Heart right ventricle (tissue), 16 donors: ENCODE results near the gene DCAF8. TPM values are rescaled to one million over a fixed set of nuclear protein-coding genes. Genes with fewer than 3 reads are reported as not detected.
"Not testable (repeated sequence)": the region's sequence is repeated elsewhere in the genome, so short reads cannot be mapped to it uniquely, and the experiment has no call there.

Source experiments
- ATAC-seq, 8 donors: fragments of 200-7000 bp; cut with Tn5 transposase; one replicate each; pipeline ENCODE4 v1.9.1; 2020; ENCODE audit warnings: mild to moderate bottlenecking in 8 of 8, moderate library complexity in 8 of 8, moderate number of reproducible peaks in 1 of 8
- DNase-seq, 2 donors: peaks; one replicate each; pipeline ENCODE4 v3.0.0-alpha.2; 2020
- H3K27ac ChIP-seq, 10 donors: fragments of 200-600 bp; sonication (generic) in 2 of 10; one replicate each; pipeline versions ENCODE4 v1.5.0 to v1.8.0; 2020 to 2022; ENCODE audit warnings: mild to moderate bottlenecking in 3 of 10
- H3K27me3 ChIP-seq, 7 donors: fragments of 200-600 bp; one replicate each; pipeline ENCODE4 v1.8.0; 2021 to 2022; ENCODE audit warnings: mild to moderate bottlenecking in 2 of 7
- H3K36me3 ChIP-seq, 9 donors: fragments of 200-600 bp; sonication (generic) in 1 of 9; one replicate each; pipeline versions ENCODE4 v1.5.0 to v1.8.0; 2020 to 2022; ENCODE audit warnings: mild to moderate bottlenecking in 2 of 9
- H3K4me1 ChIP-seq, 9 donors: fragments of 200-600 bp; sonication (generic) in 1 of 9; one replicate each; pipeline versions ENCODE4 v1.5.0 to v1.8.0; 2020 to 2022; ENCODE audit warnings: mild to moderate bottlenecking in 4 of 9
- H3K4me3 ChIP-seq, 10 donors: fragments of 200-600 bp; sonication (generic) in 2 of 10; one replicate each; pipeline versions ENCODE4 v1.5.0 to v1.8.0; 2020 to 2022; ENCODE audit warnings: mild to moderate bottlenecking in 7 of 10, moderate library complexity in 2 of 10
- H3K9me3 ChIP-seq, 11 donors: fragments of 200-600 bp in 10 of 11; sonication (generic) in 2 of 11; one replicate each; pipeline versions ENCODE4 v1.5.0 to v1.8.0; 2013 to 2022; ENCODE audit warnings: mild to moderate bottlenecking in 2 of 11, control low read depth in 1 of 11, moderate library complexity in 1 of 11
- CTCF ChIP-seq, 9 donors: fragments of 200-600 bp; sonication (generic) in 2 of 9; IDR thresholded peaks; one replicate each; pipeline versions ENCODE4 v1.5.0 to v1.8.0; 2021 to 2022; ENCODE audit warnings: antibody characterized with exemption in 9 of 9, mild to moderate bottlenecking in 5 of 9, moderate library complexity in 1 of 9
- WGBS, 2 donors: extraction: QIAGEN DNeasy Blood & Tissue Kit; methylation state at CpG; one replicate each; pipeline ENCODE4 v1.1.7; 2013; ENCODE audit warnings: inconsistent platforms in 1 of 2; 5-methylcytosine and 5-hydroxymethylcytosine counted together
- intact Hi-C, 10 donors: fragments of 100-400 bp; cut with DNase I; formaldehyde crosslinking; loops; one replicate each; pipeline versions ENCODE4 v1.11.1 to v1.14.2; 2022
- polyA plus RNA-seq, 2 donors: library from polyadenylated mRNA; stranded (reverse); fragments of 200-250 nt; gene quantifications; one replicate each; pipeline ENCODE4 v1.2.3, GENCODE V29; 2013
- total RNA-seq, 10 donors: library from RNA; stranded (reverse); fragmentation: NEBNext Ultra II Directional in 3 of 10; extraction: Animal tissue kit (Norgen Biotek cat#: 25700) in 3 of 10; gene quantifications; one replicate each; pipeline versions ENCODE4 v1.2.1 to v1.2.4, GENCODE V29; 2021 to 2023
- donor health status: Arrhythmogenic right ventricular cardiomyopathy.
- donor health status: ischemic (EF 13 %, LVEDD 7.1; RV severe dilation, severe dysfunction).
- donor health status: healthy with polysubstance abuse.
- donor health status: DM: no; HTN: yes; CAD: no.
- donor health status: DM: no; HTN: no; CAD: no.
- donor health status: ischemic (EF 25% LVEDD 6.9; RV normal size, moderate dysfunction).
- donor health status: ischemic (EF 25% LVEDD 5.7; RV mildly dilated, moderate dysfunction).
- donor health status: healthy.
- donor health status: DM: yes; HTN: yes; CAD: no.
- donor health status: Ischemic cardiomyopathy.
- donor health status: ischemic (EF 35%, LVEDD 5.7; RV mildly dilated, moderate dysfunction).
- donor health status: nonischemic (EF 11% LVEDD 7.7; RV severe dilation, severe dysfunction).
- donor health status: DM: yes; HTN: yes; CAD: no.
- donor health status: PGD.
- donor health status: ischemic (EF 29% LVEDD 5.4; RV normal size, mild dysfunction).
- donor health status: nonischemic (EF 23%, LVEDD 6.1; RV moderate dilation, normal function).

Gene DCAF8
- total and polyA plus RNA-seq, 12 donors = 47.1 to 171 (median 151) TPM

DNA sequence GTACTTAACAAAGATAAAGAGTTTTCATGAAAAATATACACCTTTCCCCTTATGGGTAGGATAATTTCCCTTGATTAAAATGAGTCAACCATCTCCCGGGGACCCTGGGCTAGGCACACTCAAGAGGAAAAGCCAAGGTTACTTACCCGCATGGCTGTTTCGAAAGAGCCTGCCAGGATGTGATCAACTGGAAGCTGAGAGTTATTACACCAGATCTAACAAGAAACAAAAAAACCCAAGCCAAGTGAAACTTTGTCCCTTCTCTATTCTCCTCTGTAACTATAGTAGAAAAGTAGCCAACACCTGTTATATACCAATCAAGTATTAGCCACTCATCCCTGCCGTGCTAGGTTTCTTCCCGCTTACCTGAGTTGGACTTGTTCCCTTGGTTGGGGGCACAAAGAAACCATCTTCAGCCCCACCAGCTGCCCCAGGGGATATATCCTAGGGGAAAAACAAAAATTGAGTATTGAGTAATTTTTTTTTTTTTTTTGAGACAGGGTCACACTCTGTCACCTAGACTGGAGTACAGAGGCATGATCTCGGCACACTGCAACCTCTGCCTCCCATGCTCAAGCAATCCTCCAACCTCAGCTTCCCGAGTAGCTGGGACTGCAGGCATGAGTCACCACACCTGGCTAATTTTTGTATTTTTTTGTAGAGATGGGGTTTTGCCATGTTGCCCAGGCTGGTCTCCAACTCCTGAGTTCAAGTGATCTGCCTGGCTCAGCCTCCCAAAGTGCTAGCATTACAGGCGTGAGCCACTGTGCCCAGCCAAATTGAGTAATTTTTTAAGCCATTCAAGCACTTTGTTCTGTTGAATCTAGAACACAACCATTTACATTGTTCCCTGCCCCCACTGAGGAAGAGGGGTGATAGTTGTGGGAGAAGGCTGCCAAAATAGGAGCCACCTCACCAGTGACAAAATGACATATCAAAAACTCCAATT lies 30.9 kb upstream of the DCAF8 start:
- Histone ChIP-seq H3K36me3 (peaks cover 9 to 100% (median 92%) of the 10 kb centered on the region in 9 donors), H3K4me1 (peaks cover 0 to 5% (median 0%) of the 10 kb centered on the region in 9 donors), H3K9me3 (no peaks in the 10 kb centered on the region), H3K27ac (no peak overlapping the region), H3K4me3 (no peak overlapping the region), H3K27me3 (no peaks in the 10 kb centered on the region)
- intact Hi-C loops = loop anchor here in 5 of 10 donors (5.0 to 10.0 kb wide), 5 partner anchors 34 to 196 kb away; partner anchors contain the start of genes CASQ1 (in 2 of the 5) and IGSF8 (in 1 of the 5)
- DNase-seq (no peak), ATAC-seq (no peak)
- no peak for TF ChIP-seq CTCF (IDR thresholded peaks at IDR 0.05)
- WGBS, 2 donors = 87 to 88% methylated on average over 8 of the region's 8 CpGs

DNA sequence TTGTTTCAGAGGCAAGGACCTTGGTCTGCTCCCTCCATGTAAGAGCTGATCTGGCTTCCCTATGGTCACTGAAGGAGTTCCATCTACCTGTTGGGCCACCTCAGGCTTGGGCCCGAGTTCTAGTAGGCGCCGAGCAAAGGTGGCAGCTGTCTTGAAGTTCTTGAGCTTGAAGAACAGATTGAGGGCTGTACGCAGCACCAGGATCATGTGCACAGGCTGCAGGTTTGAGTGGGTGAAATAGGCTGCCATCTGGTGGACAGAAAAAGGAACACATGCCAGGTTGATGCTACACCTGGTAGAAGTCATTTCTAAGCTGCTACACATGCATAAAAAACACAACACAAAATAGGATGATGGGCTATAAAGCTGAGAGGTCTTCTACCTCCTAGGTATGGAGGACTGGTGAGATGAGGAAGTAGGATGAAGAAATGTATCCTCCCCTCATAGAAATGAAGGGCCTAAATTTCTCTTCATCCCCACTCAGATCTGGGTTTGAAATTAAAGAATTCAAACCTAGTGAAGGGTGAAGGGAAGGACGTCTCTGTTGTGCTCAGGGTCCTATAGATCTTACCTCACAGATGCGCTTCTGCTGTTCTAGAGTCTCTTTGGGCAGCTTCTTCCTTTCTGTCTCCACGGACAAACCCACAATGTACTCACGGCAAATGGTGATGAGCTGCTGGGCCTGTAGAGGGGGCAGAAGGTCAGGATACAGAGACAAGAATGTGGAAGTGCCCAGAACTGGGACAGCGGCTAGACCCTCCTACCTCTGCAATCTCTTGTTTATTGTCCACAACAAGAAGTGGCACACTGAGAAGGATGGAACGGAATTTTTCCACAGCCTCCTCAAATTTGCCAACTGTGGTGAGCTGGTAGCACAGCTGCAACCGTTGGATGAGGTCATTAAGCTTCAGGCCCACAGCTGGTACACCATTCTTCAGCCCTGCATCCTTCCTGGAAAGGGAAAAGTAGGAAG lies 29.2 kb upstream of the DCAF8 start:
- peak; percentile 24 to 65 for DNase-seq
- intact Hi-C loops = loop anchor here in 8 of 10 donors (1.0 to 10.0 kb wide), 9 partner anchors 36 to 194 kb away; partner anchors contain the start of genes CASQ1 (in 3 of the 8) and IGSF8 (in 1 of the 8)
- peak; percentile 69 to 87 (median 81) for TF ChIP-seq CTCF (IDR thresholded peaks at IDR 0.05)

GRCh38 chr1:160287769-160288168 lies 25.4 kb upstream of the DCAF8 start:
- ATAC-seq, H3K4me3 ChIP-seq, intact Hi-C loops, H3K9me3 ChIP-seq, H3K27ac ChIP-seq, H3K27me3 ChIP-seq, DNase-seq: not testable (repeated sequence)
- 94% methylated on average over 12 of the region's 12 CpGs for WGBS, 2 donors
- Histone ChIP-seq H3K36me3 (peaks cover 4 to 56% (median 40%) of the 10 kb centered on the region in 9 donors), H3K4me1 (peaks cover 9 to 30% (median 20%) of the 10 kb centered on the region in 9 donors)

More for the DNA sequence above, 29.2 kb upstream of the DCAF8 start:
- Histone ChIP-seq H3K27ac (peak overlapping the region in 1 of 10 donors; percentile 2), H3K36me3 (peaks cover 4 to 91% (median 75%) of the 10 kb centered on the region in 9 donors), H3K9me3 (no peaks in the 10 kb centered on the region), H3K27me3 (no peaks in the 10 kb centered on the region), H3K4me3 (no peak overlapping the region), H3K4me1 (peaks cover 0 to 5% (median 0%) of the 10 kb centered on the region in 9 donors)
- WGBS, 2 donors = 42 to 43% methylated on average over 11 of the region's 11 CpGs
- peak; percentile 57 to 90 (median 87) for ATAC-seq

GRCh38 chr1:160285506-160285905 lies 23.2 kb upstream of the DCAF8 start:
- Histone ChIP-seq H3K9me3 (no peaks in the 10 kb centered on the region), H3K4me3 (peak overlapping the region in 9 of 10 donors; percentile 69 to 98 (median 82)), H3K4me1 (peaks cover 9 to 28% (median 20%) of the 10 kb centered on the region in 9 donors), H3K36me3 (peaks cover 0 to 56% (median 41%) of the 10 kb centered on the region in 9 donors), H3K27ac (peak overlapping the region in 1 of 10 donors; percentile 92), H3K27me3 (no peaks in the 10 kb centered on the region)
- no peak for ATAC-seq
- TF ChIP-seq CTCF (IDR thresholded peaks at IDR 0.05) = no peak
- intact Hi-C loops = loop anchor here in 1 of 10 donors (2.0 kb wide), 1 partner anchor 177 kb away; no protein-coding TSS in a partner anchor
- DNase-seq = no peak
- 83 to 87% methylated on average over 23 of the region's 23 CpGs for whole genome bisulfite sequencing, 2 donors
